ENCODE measurements around the gene LAMB3.

Gene LAMB3

GRCh38 chr1:209607102-209607794 lies 45.0 kb downstream of the LAMB3 start:
- no peak for DNase-seq (ENCODE audit: low read depth)
- H3K4me3 ChIP-seq (ENCODE audit: low read depth, low read length): no peak overlapping the region

GRCh38 chr1:209603877-209604276 lies 48.3 kb downstream of the LAMB3 start:
- no peak overlapping the region for H3K4me3 ChIP-seq (ENCODE audit: low read depth, low read length)
- no peak for DNase-seq (ENCODE audit: low read depth)

GRCh38 chr1:209601809-209602657 lies 50.2 kb downstream of the LAMB3 start:
- no peak for DNase-seq (ENCODE audit: low read depth)
- H3K4me3 ChIP-seq (ENCODE audit: low read depth, low read length): no peak overlapping the region

- DNase-seq (ENCODE audit: low read depth): no peak
- H3K4me3 ChIP-seq (ENCODE audit: low read depth, low read length): no peak overlapping the region
Observed at GRCh38 chr1:209600541-209600940, 51.7 kb downstream of the LAMB3 start.

- no peak for DNase-seq (ENCODE audit: low read depth)
- no peak overlapping the region for H3K4me3 ChIP-seq (ENCODE audit: low read depth, low read length)
Observed at GRCh38 chr1:209598227-209598626, 54.0 kb downstream of the LAMB3 start.

GRCh38 chr1:209597499-209597898 lies 54.7 kb downstream of the LAMB3 start:
- DNase-seq (ENCODE audit: low read depth): no peak
- no peak overlapping the region for H3K4me3 ChIP-seq (ENCODE audit: low read depth, low read length)

- DNase-seq (ENCODE audit: low read depth): no peak
- no peak overlapping the region for H3K4me3 ChIP-seq (ENCODE audit: low read depth, low read length)
Observed at GRCh38 chr1:209595599-209596285, 56.5 kb downstream of the LAMB3 start.

- DNase-seq (ENCODE audit: low read depth): no peak
- no peak overlapping the region for H3K4me3 ChIP-seq (ENCODE audit: low read depth, low read length)
Observed at GRCh38 chr1:209595028-209595427, 57.2 kb downstream of the LAMB3 start.

GRCh38 chr1:209594440-209594839 lies 57.8 kb downstream of the LAMB3 start:
- DNase-seq (ENCODE audit: low read depth): no peak

GRCh38 chr1:209593747-209594146 lies 58.5 kb downstream of the LAMB3 start:
- no peak overlapping the region for H3K4me3 ChIP-seq (ENCODE audit: low read depth, low read length)
- no peak for DNase-seq (ENCODE audit: low read depth)

More at GRCh38 chr1:209594440-209594839, 57.8 kb downstream of the LAMB3 start:
- no peak overlapping the region for H3K4me3 ChIP-seq (ENCODE audit: low read depth, low read length)

- no peak for DNase-seq (ENCODE audit: low read depth)
- H3K4me3 ChIP-seq (ENCODE audit: low read depth, low read length): no peak overlapping the region
Observed at GRCh38 chr1:209590405-209590804, 61.8 kb downstream of the LAMB3 start.

GRCh38 chr1:209589863-209590262 lies 62.4 kb downstream of the LAMB3 start:
- no peak for DNase-seq (ENCODE audit: low read depth)
- no peak overlapping the region for H3K4me3 ChIP-seq (ENCODE audit: low read depth, low read length)

GRCh38 chr1:209589440-209589839 lies 62.8 kb downstream of the LAMB3 start:
- no peak for DNase-seq (ENCODE audit: low read depth)
- H3K4me3 ChIP-seq (ENCODE audit: low read depth, low read length): no peak overlapping the region

GRCh38 chr1:209587789-209588188 lies 64.4 kb downstream of the LAMB3 start:
- no peak for DNase-seq (ENCODE audit: low read depth)

GRCh38 chr1:209586221-209586740 lies 65.9 kb downstream of the LAMB3 start:
- H3K4me3 ChIP-seq (ENCODE audit: low read depth, low read length): no peak overlapping the region
- DNase-seq (ENCODE audit: low read depth): no peak

More at GRCh38 chr1:209587789-209588188, 64.4 kb downstream of the LAMB3 start:
- H3K4me3 ChIP-seq (ENCODE audit: low read depth, low read length): no peak overlapping the region

- DNase-seq (ENCODE audit: low read depth): no peak
- no peak overlapping the region for H3K4me3 ChIP-seq (ENCODE audit: low read depth, low read length)
Observed at GRCh38 chr1:209585672-209586071, 66.6 kb downstream of the LAMB3 start.

GRCh38 chr1:209585197-209585596 lies 67.0 kb downstream of the LAMB3 start:
- DNase-seq (ENCODE audit: low read depth): no peak
- no peak overlapping the region for H3K4me3 ChIP-seq (ENCODE audit: low read depth, low read length)

GRCh38 chr1:209584231-209584672 lies 68.0 kb downstream of the LAMB3 start:
- DNase-seq (ENCODE audit: low read depth): no peak
- H3K4me3 ChIP-seq (ENCODE audit: low read depth, low read length): no peak overlapping the region

GRCh38 chr1:209583408-209583807 lies 68.8 kb downstream of the LAMB3 start, which contains the start of gene CAMK1G:
Gene CAMK1G, plus strand, starts transcription at chr1:209583714. Its CDS starts 11,270 bp downstream, at chr1:209594984.
- no peak for DNase-seq (ENCODE audit: low read depth)
- no peak within 1 kb of the TSS for H3K4me3 ChIP-seq (ENCODE audit: low read depth, low read length)

- H3K4me3 ChIP-seq (ENCODE audit: low read depth, low read length): no peak overlapping the region
- no peak for DNase-seq (ENCODE audit: low read depth)
Observed at GRCh38 chr1:209580577-209580976, 71.6 kb downstream of the LAMB3 start.

Data from skeletal muscle cell (primary cell).